Measurements from ENCODE around the gene BCORL1.
A peak's percentile ranks its signal among the peaks of the same experiment; 100 is the strongest.

Gene BCORL1

DNA sequence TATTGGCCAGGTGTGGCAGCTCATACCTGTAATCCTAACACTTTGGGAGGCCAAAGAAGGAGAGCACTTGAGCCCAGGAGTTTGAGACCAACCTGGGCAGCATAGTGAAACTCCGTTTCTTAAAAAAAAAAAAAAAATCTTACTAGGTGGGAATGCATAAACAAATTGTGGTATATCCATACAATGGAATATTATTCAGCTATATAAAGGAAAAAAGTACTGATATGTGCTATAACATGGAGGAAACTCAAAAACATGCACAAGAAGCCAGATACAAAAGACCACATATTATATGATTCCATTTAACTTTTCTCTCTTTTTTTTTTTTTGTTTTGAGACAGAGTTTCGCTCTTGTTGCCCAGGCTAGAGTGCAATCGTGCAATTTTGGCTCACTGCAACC lies 13.5 kb upstream of the BCORL1 start:
- TF ChIP-seq CTCF (conservative IDR thresholded peaks at IDR 0.05): no peak
- H3K27ac ChIP-seq: no peak overlapping the region

- no peak overlapping the region for H3K27ac ChIP-seq
- no peak for TF ChIP-seq CTCF (conservative IDR thresholded peaks at IDR 0.05)
These were observed 6.0 kb upstream of the BCORL1 start for GRCh38 chrX:129976441-129976840.

- H3K27ac ChIP-seq: no peak overlapping the region
- no peak for TF ChIP-seq CTCF (conservative IDR thresholded peaks at IDR 0.05)
These were observed 3.1 kb upstream of the BCORL1 start for GRCh38 chrX:129979207-129979920.

GRCh38 chrX:129980001-129980401 lies 2.4 kb upstream of the BCORL1 start:
- no peak for TF ChIP-seq CTCF (conservative IDR thresholded peaks at IDR 0.05)
- peak overlapping the region; percentile 47; the same call in 1 of the 2 replicates for H3K27ac ChIP-seq

- peak overlapping the region; percentile 47; the same call in 1 of the 2 replicates for H3K27ac ChIP-seq
- TF ChIP-seq CTCF (conservative IDR thresholded peaks at IDR 0.05): no peak
These were observed 1.8 kb upstream of the BCORL1 start for GRCh38 chrX:129980540-129981199.

DNA sequence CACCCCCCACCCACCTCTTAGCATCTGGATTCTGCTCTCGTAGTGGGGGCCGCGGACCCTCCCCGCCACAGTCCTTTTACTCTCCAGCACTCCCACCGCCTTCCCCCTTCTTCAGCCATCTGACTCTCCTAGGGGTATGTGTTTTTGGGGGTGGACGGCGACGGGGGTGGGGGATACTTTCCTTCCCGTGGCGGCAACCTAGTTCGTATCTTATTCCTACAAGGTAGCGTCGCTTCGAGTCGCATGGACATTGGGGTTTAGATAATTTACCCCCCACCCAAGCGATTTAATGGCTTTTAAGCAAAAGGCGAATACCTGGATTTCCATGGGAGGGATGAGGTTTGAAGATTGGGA lies 1.3 kb upstream of the BCORL1 start:
- H3K27ac ChIP-seq: peak overlapping the region; percentile 47; the same call in 1 of the 2 replicates
- no peak for TF ChIP-seq CTCF (conservative IDR thresholded peaks at IDR 0.05)

GRCh38 chrX:129981752-129982299 lies 609 bp upstream of the BCORL1 start:
- no peak overlapping the region for H3K27ac ChIP-seq
- TF ChIP-seq CTCF (conservative IDR thresholded peaks at IDR 0.05): no peak
